Dermis blood vessel endothelial cell (primary cell): ENCODE results near the gene CTIF. TPM values are rescaled to one million over a fixed set of nuclear protein-coding genes. Genes with fewer than 3 reads are reported as not detected.
A peak's percentile ranks its signal among the peaks of the same experiment; 100 is the strongest.

ENCODE experiments used
- DNase-seq: peaks from one replicate; pipeline ENCODE4 v3.0.0; 2010
- total RNA-seq: library from RNA; depleted of rRNA; stranded (reverse); fragments of >200 nt; gene quantifications from 2 replicates; pipeline ENCODE4 v1.2.3, GENCODE V29; 2014

Gene CTIF
- total RNA-seq, 1 donor from 2014 or later = 18.0 TPM

- no peak for DNase-seq
These were observed 13.3 kb downstream of the CTIF start for GRCh38 chr18:48552130-48552529.

DNA sequence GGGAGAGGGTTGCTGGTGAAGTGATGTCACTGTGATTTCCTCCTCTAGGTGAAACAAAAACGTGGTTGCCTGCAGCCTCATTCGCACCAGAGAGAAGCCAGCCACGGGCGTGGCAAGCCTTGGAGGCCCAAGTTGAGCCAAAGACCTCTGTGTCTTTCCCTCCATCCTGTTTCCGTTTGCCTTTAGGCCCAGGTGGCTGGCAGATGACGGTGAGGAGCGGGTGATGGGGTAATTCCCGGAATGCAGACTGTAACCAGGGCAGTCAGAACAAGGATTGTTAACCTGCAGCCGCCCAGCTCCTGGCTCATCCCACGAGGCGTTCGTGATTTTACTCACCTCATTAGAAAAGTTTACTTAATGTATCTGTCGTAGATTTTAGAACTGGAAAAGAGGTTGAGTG lies 14.4 kb downstream of the CTIF start:
- no peak for DNase-seq

GRCh38 chr18:48554610-48555400 lies 16.0 kb downstream of the CTIF start:
- no peak for DNase-seq

DNA sequence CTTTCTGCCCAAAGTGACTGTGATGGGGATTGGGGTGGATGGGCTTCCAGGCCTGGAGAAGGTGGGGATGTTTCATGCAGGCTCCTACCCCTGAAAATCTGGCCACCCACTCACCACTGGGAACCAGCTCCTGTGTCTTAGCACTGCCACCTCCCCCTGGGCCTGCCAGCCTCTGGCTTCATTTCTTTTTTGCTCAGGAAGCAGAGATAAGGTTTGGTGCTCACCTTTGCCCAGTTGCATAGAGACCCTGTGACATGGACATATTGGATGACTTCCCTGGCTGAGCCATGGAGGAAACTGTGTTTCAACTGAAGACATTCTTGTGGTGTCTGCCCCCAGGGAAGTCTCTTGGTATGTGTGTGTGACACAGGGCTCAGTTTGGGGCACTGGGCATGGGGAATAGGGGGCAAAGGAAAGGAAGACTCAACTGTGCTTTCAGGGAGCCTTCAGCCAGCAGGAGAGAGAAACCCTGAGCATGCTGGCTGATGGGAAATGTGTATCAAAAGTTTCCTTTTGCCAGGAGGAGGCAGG lies 16.7 kb downstream of the CTIF start:
- no peak for DNase-seq

GRCh38 chr18:48557640-48558174 lies 18.9 kb downstream of the CTIF start:
- DNase-seq = no peak

GRCh38 chr18:48558248-48558647 lies 19.4 kb downstream of the CTIF start:
- no peak for DNase-seq

DNA sequence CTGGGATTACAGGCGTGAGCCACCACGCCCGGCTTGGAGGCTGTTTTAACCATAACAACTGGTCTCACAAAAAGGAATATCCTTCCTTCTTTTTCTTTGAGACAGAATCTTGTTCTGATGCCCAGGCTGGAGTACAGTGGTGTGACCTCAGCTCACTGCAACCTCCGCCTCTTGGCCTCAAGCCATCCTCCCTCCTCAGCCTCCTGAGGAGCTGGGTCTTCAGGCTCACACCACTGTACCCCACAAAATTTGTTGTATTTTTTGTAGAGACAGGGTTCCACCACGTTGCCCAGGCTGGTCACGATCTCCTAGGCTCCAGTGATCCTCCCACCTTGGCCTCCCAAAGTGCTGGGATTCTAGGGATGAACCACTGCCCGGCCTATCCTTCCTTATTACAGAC lies 21.7 kb downstream of the CTIF start:
- DNase-seq = no peak

DNA sequence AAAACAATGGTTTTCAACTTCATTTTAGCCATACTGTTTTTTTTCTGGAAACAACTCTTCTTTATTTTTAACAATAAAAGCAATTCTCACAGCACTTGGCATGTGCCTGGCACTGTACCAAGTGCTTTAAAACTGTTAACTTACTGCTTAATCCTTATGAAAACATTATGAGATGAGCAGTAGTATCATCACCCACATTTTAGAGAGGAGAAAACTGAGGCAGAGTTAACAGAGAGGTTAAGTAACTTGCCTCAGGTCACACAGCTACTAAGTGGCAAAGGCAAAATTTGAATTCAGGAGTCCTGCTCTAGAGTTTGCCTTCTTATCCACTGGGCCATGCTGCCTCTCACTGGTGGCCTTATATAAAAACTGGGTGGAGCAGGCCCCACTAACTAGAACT lies 23.2 kb downstream of the CTIF start:
- DNase-seq = peak; percentile 16

DNA sequence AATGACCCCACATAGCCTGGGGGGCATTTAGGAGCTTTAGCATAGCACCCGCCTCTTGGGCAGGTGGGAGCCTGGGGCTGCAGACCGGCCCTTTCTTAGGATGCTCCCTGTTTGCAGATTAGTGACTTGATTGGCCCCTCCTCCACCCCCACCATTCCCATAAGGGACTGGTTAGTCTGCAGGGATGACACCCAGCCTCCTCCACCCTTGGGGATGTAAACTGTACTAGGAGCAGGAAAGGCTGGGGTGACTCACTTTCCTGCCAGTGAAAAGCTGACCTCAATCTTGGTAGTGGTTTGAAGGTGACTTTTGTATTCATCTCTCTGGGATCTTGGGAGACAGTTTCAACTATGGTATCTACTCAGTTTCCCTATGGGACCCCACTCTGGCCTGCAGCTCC lies 24.2 kb downstream of the CTIF start:
- peak; percentile 76 for DNase-seq

- no peak for DNase-seq
These were observed 25.3 kb downstream of the CTIF start for GRCh38 chr18:48564139-48564538.

DNA sequence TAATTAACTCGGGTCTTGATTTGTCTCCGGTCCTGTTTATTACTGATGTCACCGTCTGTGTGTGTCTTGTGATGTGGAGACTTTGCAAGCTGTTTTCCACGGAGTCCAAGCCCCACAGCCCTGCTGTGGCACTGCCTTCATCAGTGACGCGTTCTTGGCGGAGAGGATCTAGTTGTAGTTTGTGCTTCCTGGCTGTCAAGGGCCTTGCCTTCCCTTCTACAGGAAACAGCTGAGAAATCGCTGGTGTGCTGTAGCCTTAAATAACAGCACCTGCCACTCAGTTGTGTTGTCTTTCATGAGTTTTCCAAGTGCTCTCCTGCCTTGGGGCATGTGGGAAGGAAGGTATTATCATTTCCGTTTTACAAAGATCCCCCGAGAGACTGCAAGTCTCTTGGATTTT lies 26.3 kb downstream of the CTIF start:
- peak; percentile 92 for DNase-seq

DNA sequence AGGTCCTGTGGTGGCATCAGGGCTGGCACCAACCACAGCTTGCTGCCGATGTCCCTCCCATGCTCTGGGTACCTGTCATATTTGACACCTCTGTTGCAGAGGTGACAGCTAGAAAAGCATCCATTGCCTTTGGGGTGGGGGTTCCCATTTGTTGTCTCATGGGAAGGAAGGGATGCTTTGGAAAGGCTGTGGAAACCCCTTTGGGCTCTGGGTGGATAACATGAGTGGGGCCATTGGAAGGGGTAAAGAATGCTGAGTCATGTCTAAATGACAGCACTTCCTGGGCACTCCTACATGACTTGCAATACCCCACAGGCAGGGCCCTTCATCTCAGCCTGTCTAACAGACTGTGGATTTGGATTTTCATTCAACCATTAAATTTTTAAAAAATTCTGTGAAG lies 27.8 kb downstream of the CTIF start:
- no peak for DNase-seq

DNA sequence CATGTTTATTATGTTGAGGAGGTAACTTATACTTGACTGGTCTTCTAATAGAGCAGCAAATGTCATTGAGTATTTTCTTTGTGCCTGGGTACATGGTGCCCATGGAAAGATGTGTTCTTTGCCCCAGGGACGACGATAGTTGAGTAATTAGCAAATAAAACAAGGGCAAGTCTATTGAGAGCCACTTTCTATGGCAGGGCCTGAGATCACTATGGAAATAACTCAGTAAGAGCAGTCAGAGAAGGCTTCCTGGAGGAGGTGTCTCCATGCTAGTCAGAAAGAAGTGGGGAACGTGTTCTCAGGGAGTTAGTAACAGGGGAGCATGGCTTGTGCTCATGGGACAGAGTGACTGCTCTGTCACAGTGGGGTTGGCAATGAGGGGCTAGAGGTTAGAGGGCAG lies 28.6 kb downstream of the CTIF start:
- DNase-seq = no peak

DNA sequence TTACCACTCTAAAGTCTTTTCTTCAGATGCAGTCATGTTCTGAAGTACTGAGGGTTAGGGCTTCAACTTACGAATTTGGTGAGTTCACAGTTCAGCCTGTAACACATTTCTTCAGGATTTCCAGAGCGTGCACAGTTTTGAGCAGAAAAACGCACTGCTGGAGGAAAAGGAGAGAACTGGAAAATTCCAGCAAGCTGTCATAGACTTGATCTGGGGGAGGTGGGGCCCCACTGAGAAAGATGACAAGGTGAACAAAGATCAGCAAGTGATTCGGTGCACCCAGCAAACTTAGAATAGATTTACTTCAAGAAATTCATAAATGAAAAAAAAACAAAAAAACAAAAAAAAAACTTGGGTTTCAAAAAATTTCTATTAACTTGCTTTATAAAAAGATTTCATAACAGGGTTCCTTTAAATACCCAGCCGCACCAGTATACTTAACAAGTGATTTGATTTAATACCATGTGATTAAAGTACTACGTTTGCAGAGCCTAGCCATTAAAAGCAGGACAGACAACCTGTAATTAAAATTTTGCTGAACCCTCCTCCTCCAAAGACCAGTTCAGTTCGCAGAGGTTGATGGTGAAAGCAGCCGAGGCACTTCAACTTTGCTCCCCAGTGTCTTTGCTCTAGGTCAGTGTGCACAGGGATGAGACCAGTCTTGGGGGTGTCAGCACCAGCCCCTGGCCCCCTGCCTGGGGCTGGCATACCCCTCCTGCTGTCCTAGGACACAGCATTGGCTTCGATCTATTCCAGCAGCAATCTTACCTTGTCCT lies 30.5 kb downstream of the CTIF start:
- DNase-seq = no peak

DNA sequence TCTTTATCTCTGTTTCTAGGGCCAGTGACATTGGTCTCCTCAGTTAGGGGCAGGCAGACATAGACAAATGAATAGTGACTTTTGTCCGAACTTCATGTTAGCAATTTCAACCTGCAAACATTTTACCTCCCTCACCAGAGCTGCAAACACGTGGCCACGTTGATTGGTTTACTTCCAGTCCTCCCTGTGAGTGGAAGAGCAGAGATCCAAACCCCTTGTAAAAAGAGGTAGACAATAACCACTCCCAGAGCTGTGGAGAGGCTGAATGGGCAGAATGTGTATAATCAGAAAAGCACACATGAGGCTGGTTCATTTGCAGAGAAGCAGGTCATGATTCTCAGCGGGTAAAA lies 31.1 kb downstream of the CTIF start:
- DNase-seq = no peak

GRCh38 chr18:48570313-48570712 lies 31.5 kb downstream of the CTIF start:
- DNase-seq = no peak

GRCh38 chr18:48571639-48572384 lies 33.0 kb downstream of the CTIF start:
- no peak for DNase-seq

GRCh38 chr18:48572402-48573126 lies 33.7 kb downstream of the CTIF start:
- DNase-seq = no peak

- no peak for DNase-seq
These were observed 34.9 kb downstream of the CTIF start for GRCh38 chr18:48573632-48574283.

DNA sequence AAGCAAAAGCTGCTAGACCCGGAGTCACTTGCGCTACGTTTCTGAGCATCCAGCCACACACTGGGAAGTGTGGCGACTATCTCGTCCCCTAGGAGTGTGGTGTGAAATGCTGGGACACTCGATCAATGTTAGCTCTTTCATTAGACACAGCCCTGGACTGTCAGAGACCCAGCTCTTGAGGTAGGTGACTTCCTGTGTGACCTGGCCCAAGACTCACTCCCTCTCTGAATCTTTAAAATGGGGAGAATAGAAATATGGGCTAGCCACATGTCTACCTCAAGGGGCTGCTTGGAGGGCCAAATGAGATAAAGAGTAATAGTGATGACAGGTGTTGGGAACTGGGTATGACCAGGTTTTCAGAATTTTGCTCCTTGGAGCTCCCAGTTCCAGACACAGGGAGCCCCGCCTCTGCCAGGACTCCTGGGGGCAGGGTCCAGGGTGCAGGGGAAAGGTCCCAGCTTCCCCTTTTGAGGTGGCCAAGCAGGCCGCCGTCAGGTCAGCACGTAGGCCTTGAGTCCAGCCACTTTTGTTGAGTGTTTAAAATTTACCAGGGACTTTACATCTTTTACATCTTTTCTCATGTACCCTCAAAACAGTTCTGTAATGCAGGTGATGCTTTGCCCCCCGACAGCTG lies 36.0 kb downstream of the CTIF start:
- no peak for DNase-seq

- DNase-seq = no peak
These were observed 36.4 kb downstream of the CTIF start for GRCh38 chr18:48575301-48575657.
